ENCODE data around the gene CCNL2.
A peak's percentile ranks its signal among the peaks of the same experiment; 100 is the strongest.
"Not testable (repeated sequence)": the region's sequence is repeated elsewhere in the genome, so short reads cannot be mapped to it uniquely, and the experiment has no call there.

CCNL2 gene

GRCh38 chr1:1432274-1432950 lies 33.3 kb upstream of the CCNL2 start:
- DNase-seq, result no peak

DNA sequence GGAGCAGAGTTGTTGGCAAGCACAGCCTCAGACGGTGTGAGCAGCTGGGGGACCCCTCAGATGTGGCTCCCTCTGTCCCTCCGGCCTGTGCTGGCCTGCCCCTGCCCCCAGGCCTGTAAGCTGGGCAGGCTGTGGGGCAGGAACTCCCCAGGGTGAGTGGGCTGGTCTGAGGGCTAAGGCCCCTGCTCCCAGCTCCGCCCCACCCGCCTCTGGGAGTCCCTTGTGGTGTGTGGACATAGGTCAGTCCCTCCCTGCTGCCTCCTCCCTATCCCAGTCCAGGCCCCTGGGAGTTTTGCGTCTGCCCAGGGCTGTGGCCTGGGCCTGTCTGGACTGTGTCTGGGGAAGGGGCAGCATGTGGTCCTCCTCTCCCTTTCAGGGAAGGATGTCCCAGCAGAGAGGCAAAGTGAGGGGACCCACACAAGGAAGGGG lies 32.7 kb upstream of the CCNL2 start:
- no peak for DNase-seq

GRCh38 chr1:1430992-1431844 lies 32.1 kb upstream of the CCNL2 start:
- DNase-seq, result no peak

- no peak for DNase-seq
Observed at GRCh38 chr1:1430114-1430982, 31.2 kb upstream of the CCNL2 start.

- DNase-seq, result no peak
Observed at GRCh38 chr1:1429671-1430073, 30.5 kb upstream of the CCNL2 start.

- not testable (repeated sequence) for DNase-seq
Observed at GRCh38 chr1:1428967-1429366, 29.8 kb upstream of the CCNL2 start.

DNA sequence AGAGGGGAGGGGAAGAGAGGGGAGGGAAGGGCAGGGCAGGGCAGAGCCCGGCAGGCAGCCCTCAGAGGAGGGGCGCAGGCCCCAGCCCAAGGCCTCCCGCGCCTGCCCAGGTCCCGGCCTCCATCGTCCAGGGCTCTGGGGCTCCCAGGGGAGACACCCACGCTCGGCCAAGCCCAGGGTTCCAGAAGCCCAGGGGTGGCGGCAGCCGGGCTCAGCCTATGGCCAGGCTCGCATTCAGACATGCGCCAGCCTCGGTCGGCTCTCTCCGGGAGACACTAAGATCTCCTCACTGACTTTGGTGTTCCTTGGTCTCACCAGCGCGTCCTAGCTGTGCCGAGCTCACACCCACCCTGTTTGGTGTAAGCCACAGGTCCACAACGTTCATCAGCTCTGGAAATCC lies 29.0 kb upstream of the CCNL2 start:
- DNase-seq, result peak; percentile 16

- DNase-seq, result no peak
Observed at GRCh38 chr1:1427820-1428148, 28.6 kb upstream of the CCNL2 start.

- peak; percentile 24 for DNase-seq
Observed at GRCh38 chr1:1427106-1427819, 28.1 kb upstream of the CCNL2 start.

- peak; percentile 25 for DNase-seq
Observed at GRCh38 chr1:1426496-1427105, 27.5 kb upstream of the CCNL2 start.

- DNase-seq, result peak; percentile 16
Observed at GRCh38 chr1:1425753-1426495, 26.8 kb upstream of the CCNL2 start.

GRCh38 chr1:1425426-1425752 lies 26.3 kb upstream of the CCNL2 start:
- DNase-seq, result no peak

- no peak for DNase-seq
Observed at GRCh38 chr1:1424707-1425106, 25.6 kb upstream of the CCNL2 start.

DNA sequence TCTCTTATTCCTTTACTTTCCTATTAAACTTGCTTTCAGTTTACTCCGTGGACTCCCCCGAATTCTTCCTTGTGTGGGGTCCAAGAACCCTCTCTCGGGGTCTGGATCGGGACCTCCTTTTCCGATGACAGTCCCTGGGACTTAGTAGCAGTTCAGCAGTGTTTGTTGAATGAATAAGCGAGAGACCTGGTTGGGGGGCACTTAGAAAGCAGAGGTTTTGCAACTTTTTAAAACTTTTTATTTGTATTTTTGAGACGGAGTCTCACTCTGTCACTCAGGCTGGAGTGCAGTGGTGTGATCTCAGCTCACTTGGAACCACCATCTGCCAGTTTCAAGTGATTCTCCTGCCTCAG lies 24.1 kb upstream of the CCNL2 start:
- no peak for DNase-seq

- peak; percentile 14 for DNase-seq
Observed at GRCh38 chr1:1422465-1423244, 23.5 kb upstream of the CCNL2 start.

DNA sequence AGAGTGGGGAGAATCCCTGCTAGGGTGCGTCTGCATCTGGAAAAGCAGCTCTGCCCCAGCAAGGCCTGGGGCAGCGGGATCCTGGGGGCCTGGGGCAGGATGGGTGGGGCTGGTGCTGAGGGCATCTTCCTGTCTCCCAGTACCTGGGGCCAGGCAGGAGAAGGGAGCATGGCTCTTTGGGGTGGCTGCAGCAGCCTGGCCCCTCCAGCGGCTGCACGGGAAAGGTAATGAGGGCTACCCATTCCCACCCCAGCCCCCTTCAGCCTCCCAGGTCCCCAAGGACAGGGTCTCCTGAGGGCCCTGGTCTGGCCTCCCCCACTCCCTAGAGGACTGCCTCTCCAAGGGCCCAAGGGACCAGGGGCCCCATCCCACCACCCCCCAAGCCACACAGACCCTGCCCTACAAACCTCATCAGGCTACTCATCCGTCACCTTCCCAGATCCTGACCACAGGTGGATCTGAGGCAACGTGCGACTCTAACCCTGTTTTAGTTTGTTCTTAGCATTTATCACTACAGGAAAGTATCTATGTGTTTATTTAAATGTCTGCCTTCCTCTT lies 22.9 kb upstream of the CCNL2 start:
- DNase-seq, result no peak

GRCh38 chr1:1421147-1421906 lies 22.2 kb upstream of the CCNL2 start, which contains the start of gene ANKRD65:
ANKRD65 (minus strand) TSS chr1:1421276; CDS start chr1:1421005, 271 bp downstream.
- DNase-seq, result no peak

DNA sequence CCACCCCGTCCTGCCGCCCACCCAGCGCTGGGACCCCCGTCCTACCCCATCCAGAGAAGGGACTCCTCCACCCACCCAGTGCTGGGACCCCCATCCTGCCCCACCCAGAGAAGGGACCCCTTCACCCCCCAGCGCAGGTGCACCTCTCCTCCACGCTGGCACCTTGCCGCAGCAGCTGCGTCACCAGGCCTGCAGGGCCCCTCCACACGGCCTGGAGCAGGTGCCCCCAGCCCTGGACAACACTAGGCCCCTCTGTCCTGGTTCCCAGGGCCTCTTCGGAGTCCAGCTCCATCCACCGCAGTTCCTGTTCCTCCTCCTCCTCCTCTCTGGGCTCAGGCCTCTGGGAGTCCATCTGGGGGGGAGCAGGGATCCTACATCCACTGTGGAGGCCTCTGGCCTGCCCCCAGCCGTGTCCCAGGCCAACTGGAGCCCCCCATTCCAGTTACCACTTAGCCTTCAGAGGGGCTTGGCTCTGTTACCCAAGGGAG lies 21.6 kb upstream of the CCNL2 start:
- no peak for DNase-seq

- peak; percentile 40 for DNase-seq
Observed at GRCh38 chr1:1419813-1420653, 20.9 kb upstream of the CCNL2 start.

All from activated T-cell treated with anti-CD3 and anti-CD28 coated beads, Interleukin-2, amount 50 U/mL, for 1 hour (primary cell).